GM18951 (cell line): Measurements from ENCODE around the gene CINP.
A peak's percentile ranks its signal among the peaks of the same experiment; 100 is the strongest.

Experiments used
- POLR2A ChIP-seq: IDR thresholded peaks from 4 replicates; pipeline ENCODE4 v1.6.1; 2011; ENCODE audit warnings: mild to moderate bottlenecking; ENCODE audit not compliant: insufficient read length, insufficient read depth; ENCODE audit errors: extremely low read depth
- in situ Hi-C: fragments of 300-500 bp; cut with MboI; formaldehyde crosslinking; loops from one replicate; pipeline ENCODE4 v1.12.0; 2022; ENCODE audit warnings: low sequenced_read_pairs, mixed read lengths, inconsistent platforms; ENCODE audit not compliant: unreplicated experiment

CINP gene

DNA sequence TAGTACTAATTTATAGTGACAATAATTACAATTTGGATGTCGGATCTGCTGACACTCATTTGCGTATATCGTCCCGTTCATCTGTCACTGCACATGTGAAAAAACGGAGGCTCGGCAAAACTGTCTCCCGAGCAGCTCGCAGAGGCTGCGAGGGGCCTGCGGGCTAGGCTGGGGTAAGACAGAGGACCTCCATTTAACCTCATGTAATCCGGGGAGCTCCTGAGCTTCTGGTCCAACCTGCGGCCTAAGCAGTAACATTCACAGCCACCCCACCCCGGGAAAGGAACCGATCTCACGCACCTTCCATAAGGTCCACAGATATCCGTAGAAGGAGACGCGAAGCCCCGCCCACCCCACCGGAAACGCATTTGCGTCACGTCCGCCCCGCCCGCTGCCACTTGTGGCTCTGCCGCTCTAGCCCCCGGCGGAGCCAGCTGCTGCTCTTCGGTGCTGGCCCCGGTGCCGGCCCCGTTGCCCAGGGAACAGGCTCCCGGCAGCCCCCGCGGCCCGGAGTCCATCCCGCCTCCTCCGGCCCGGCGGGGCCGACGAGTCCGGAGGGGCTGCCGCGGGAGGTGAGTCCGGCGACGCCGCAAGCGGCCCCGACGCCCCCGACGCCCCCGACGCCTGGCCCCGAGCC lies at the start of gene CINP, which contains the start of gene TECPR2:
Gene CINP, minus strand, starts transcription at position 346 of the 637 bp plus-strand sequence. Its CDS starts 39 bp downstream, at position 307.
Gene TECPR2, plus strand, starts transcription at position 397 of the 637 bp plus-strand sequence. CDS start 13,781 bp downstream, outside the sequence.
- in situ Hi-C loops, result no loop called here
- TF ChIP-seq POLR2A, result peak; percentile 81

DNA sequence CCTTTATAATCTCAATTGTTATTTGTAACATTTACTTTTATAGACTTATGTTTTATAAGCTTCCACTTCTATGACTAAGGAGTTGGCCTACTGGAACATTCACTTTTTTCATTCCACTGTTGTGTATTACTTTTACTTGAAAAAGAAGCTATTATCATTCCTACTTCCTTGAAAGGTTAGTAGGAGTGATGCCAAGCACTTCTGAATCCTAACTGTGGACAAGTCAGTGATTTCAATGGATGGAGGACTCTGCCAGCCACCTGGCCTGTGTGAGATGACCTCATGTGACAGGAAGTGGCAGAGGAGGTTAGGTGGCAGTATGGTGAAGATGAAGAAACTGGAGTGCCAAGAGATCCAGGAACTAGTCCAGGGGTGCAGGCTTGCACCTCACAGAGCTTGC lies 46.0 kb upstream of the CINP start:
- in situ Hi-C loops, result no loop called here
- TF ChIP-seq POLR2A, result no peak

DNA sequence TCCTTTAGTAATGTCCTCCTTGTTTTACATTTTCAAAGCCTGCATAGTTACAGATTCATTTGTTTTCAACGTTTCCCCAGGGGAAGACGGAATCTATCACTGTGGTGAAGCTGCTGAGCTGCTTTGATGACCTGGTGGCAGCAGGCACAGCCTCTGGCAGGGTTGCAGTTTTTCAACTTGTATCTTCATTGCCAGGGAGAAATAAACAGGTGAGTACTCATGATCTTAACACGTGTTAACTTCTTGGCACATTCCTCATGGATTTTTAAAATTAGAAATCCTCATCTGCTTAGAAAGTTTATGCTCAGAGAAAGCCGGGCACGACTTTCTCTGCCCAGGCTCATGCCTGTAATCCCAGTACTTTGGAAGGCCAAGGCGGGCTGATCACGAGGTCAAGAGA lies 44.6 kb upstream of the CINP start:
- no peak for TF ChIP-seq POLR2A
- in situ Hi-C loops, result no loop called here

DNA sequence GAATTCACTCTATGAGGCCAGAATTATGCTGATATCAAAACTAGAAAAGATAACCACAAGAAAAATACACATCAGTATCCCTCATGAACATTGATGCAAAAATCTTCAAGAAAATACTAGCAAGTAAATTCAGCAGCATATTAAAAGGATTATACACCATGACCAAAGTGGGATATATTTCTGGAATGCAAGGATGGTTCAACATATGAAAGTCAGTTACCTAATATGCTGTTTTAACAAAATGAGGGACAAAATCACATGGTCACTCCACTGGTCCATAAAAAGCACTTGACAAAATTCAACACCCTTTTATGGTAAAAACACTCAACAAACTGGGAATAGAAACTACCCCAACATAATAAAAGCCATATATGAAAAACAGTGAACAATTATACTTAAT lies 40.3 kb upstream of the CINP start:
- in situ Hi-C loops, result no loop called here

DNA sequence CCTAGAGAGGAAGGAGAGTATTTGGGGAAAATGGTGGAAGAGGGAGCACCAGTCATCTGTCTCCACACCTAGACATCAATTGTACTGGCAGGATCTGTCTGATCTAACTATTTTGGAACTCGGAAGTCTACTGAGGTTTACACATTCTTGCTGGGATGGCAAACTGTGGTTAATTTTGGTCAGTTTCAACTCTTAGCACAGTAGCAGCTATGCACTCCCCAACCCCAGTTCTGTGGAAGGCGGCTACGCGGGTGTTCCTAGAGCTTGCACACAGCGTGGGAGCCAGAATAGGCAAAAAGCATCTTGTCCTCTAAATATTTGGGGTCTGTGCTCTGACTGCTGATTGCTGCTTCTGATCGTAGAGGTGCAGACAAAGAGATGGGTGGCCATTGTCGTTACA lies 33.8 kb upstream of the CINP start:
- in situ Hi-C loops, result no loop called here
- no peak for TF ChIP-seq POLR2A

More for the DNA sequence above, 40.3 kb upstream of the CINP start:
- TF ChIP-seq POLR2A, result no peak

DNA sequence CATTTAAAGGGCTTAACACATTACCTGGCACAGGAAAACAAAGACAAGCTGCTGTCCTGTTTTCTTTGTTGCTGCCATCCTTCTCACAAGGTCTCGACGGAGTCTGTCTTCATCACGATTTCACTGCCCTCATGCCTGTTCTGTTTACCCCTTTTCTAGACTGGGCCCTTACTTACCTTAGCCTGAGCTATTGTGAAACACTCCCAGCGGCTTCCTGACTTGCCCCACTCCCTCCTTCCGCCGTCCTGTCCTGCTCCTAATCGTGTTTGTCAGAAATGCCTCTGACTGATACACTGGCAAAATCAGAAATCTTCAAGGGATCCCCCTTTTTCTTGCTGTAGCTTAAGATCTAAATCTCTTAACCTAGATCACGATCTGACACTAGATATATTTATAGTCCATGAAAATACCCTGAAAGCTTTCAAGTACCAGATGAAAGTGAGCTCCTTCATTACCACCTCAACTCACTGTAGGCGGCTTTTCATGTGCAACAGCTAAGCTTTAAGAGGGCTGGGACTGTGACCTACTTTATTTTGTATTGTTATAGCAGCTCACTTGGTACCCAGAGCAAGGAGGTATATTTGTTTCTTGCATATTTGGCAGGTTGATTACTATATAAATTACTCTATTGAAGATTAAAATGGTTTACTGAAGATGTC lies 32.2 kb upstream of the CINP start:
- in situ Hi-C loops, result no loop called here
- no peak for TF ChIP-seq POLR2A

DNA sequence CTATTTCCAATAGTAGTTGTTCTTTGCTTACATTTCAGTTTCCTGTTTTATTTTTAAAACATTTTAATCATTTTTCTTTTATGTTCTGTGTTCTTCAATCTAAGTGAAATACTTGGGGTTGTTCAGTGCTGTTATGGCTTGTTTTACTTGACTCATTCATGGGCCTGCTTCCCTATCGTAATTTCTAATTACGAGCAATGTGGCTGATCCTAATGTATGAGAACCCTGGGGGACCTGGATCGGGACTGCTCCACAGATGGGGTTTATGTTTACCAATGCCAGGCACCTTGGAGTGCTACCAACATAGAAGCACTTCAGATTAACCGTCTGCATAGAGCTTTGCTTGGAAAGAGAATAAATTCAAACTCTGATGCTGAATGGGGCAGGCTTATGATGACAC lies 29.8 kb upstream of the CINP start:
- TF ChIP-seq POLR2A, result no peak
- in situ Hi-C loops, result no loop called here

DNA sequence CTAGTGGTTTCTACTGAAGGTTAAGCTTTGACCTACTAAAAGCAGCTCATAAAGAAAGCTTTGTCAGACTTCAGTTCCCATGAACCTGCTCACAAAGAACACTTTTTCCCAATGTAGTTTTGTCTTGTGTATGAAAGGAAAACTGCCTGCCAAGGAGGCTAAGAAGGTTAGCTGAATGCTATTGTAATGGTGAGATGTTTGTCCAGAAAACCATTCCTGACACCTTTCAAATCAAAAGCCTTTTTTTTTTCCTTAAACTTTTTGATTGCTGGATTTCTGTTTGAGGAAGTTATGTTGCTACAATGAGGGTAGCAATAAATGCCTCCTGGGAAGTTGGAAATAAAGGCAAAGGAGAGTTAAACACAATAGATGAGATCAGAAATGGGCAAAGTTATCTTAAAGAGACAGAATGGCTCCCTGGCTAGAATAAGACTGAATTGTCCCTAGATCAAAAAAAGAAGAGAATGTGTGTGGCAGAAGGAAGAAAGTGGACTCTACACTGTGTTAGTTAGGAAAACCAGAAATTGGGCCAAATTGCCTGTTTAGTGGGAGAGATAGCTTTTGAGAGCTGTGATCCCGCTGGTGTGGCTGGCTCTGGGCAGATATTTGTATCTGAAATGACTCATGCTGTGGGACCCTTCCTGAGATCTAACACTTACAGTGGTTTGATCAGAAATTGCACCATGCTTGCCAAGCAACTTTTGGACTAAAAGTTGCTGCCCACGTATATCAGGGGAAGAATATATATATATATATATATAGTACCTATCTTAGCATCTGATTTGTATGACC lies 27.6 kb upstream of the CINP start:
- in situ Hi-C loops, result no loop called here

DNA sequence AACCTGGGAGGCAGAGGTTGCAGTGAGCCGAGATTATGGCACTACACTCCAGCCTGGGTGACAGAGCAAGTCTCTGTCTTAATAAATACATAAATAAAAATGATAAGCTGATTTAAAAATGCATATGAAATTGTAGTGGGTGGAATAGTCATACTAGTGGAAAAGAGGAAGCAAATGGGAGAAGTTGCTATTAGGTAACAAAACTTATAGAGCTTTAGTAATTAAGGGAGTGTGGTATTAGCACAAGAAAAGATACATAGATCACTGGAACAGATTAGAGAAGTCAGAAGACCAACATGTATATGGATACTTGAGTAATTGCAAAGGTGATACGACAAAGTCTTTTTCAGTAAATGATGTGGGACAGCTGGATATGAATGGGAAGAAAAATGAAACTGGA lies 26.6 kb upstream of the CINP start:
- TF ChIP-seq POLR2A, result no peak
- in situ Hi-C loops, result no loop called here

More for the DNA sequence above, 27.6 kb upstream of the CINP start:
- no peak for TF ChIP-seq POLR2A

DNA sequence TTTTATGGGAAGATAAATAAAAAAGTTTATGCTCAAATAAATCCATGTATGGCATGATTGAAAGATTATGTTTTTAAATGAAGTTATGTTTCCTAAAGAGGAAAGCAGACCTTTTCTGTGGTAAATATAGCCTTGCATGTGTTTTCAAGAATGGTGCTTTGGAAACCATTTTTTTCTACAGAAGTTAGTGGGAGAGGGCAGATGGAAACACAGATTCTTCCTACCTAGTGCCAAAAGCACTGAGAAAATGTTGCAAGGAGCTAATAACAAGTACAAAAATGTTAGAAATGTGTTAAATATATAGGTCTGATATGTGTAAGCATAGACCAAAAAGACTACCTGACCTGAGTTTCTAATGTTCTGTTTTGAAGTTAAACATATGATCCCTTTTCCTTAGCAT lies 24.4 kb upstream of the CINP start:
- TF ChIP-seq POLR2A, result no peak
- in situ Hi-C loops, result no loop called here

DNA sequence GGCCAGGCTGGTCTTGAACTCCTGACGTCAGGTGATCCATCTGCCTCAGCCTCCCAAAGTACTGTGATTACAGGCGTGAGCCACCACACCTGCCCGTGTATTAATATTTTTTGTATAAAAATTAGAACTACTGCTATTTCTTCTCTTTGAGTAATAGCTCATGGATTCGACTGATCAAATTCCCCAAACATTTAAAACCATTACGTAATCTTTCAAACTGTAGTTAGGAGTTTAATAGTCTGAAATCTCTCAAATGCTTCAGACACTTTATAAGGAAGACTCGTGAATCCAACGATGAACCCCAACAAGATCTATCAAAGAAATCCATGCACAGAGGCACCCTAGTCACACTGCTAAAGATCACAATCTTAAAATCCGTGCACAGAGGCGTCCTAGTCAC lies 16.1 kb upstream of the CINP start:
- no peak for TF ChIP-seq POLR2A
- in situ Hi-C loops, result no loop called here

DNA sequence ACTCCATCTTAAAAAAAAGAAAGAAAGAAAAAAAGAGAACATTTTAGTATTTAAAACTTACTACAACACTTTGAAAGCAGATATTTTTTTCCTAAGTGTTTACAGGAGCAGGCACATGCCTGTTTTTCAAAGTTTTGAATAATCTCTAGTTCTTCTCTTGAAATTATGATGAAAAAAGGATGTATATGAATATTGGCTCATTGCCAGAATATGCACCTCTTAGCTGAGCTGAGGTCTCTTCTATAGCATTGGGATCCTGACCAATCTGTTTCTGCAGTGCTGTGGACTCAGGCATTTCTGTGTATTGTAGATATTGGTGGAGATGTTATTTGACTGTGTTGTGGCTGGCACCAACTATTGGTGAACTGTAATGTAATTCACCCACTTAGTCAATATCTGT lies 15.0 kb upstream of the CINP start:
- in situ Hi-C loops, result no loop called here
- no peak for TF ChIP-seq POLR2A

DNA sequence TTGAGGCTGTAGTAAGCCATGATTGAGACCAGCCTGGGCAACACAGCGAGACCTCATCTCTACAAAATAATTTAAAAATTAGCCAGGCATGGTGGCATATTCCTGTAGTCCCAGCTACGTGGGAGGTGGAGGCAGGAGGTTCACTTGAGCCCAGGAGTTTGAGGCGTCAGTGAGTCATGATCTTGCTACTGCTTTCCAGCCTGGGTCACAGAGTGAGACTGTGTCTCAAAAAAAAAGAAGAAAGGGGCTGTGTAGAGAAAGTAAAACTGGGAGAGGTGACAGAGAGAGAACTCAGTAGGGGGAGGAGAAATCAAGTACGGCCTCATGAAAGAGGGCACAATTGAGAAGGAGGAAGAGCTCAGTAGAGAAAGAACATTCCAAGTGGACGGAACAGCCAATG lies 12.4 kb upstream of the CINP start:
- in situ Hi-C loops, result no loop called here
- TF ChIP-seq POLR2A, result no peak

DNA sequence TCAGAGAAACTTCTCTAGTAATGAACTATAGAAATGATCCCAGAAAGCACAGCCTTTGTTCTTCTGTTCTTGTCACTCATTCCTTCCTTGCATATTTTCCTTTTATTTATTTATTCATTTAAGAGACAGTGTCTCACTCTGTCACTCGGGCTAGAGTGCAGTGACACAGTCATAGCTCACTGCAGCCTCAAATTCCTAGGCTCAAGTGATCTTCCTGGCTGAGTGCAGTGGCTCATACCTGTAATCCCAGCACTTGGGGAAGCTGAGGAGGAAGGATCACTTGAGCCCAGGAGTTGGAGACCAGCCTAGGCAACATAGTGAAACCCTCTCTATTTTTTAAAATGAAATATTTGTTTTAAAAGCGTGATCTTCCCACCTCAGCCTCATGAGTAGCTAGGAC lies 11.6 kb upstream of the CINP start:
- in situ Hi-C loops, result no loop called here
- no peak for TF ChIP-seq POLR2A

DNA sequence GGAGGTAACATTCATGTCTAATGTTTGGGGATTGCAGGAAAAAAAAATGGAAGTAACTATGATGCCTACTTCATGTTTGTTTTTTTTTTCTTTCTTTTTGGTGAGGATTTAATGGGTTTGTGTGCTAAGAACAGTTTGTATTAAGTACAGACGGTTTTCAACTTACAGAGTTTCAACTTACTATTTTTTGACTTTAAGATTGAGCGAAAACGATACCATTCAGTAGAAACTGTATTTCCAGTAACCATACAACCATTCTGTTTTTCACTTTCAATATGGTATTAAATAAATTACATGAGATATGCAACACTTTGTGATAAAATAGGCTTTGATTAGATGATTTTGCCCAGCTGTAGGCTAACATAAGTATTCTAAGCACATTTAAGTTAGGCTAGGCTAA lies 10.4 kb upstream of the CINP start:
- TF ChIP-seq POLR2A, result no peak
- in situ Hi-C loops, result no loop called here
